IMR-90 (cell line): ENCODE results near the gene MS4A12. TPM values are rescaled to one million over a fixed set of nuclear protein-coding genes. Genes with fewer than 3 reads are reported as not detected.

Source experiments
- ATAC-seq: fragments of 200-7000 bp; cut with Tn5 transposase; 2 replicates; pipeline ENCODE4 v1.9.1; 2020; ENCODE audit warnings: low read depth, mild to moderate bottlenecking, moderate library complexity
- BruUV-seq: library from RNA; stranded (reverse); fragments of 400-500 nt; replicated peaks from 2 replicates; lab custom pipeline; 2021; lab: Mats Ljungman, UMichigan
- CTCF ChIA-PET: fragments of 300-600 bp; formaldehyde crosslinking; extraction: SDS; loops from one replicate; lab custom pipeline; 2021; ENCODE audit warnings: antibody characterized with exemption; lab: Yijun Ruan, JAX
- POLR2A ChIA-PET: fragments of 300-600 bp; sonication (Branson Sonifier 250); formaldehyde crosslinking; loops from one replicate; lab custom pipeline; 2022; ENCODE audit warnings: antibody characterized with exemption; ENCODE audit not compliant: unreplicated experiment; lab: Charles Lee
- DNase-seq: peaks from one replicate; pipeline ENCODE4 v3.0.0; 2013
- H2AFZ ChIP-seq: replicated peaks from 2 replicates; pipeline ENCODE3; 2013; ENCODE audit warnings: low read length, mild to moderate bottlenecking; ENCODE audit not compliant: poor library complexity
- H2AK5ac ChIP-seq: 2 replicates; pipeline ENCODE4 v1.6.1; 2013; ENCODE audit warnings: low read depth, low read length, inconsistent platforms
- H2AK9ac ChIP-seq: replicated peaks from 2 replicates; pipeline ENCODE3; 2013; ENCODE audit warnings: mild to moderate bottlenecking, low read depth, low read length, moderate library complexity; ENCODE audit not compliant: poor library complexity
- H2BK120ac ChIP-seq: 2 replicates; pipeline ENCODE4 v1.6.1; 2013; ENCODE audit warnings: low read depth, low read length, inconsistent platforms
- H2BK15ac ChIP-seq: 3 replicates; pipeline ENCODE4 v1.6.1; 2013; ENCODE audit warnings: low read depth, low read length, inconsistent platforms
- H2BK20ac ChIP-seq: 2 replicates; pipeline ENCODE4 v1.6.1; 2013; ENCODE audit warnings: low read depth, mild to moderate bottlenecking, inconsistent platforms, low read length, moderate library complexity
- H2BK5ac ChIP-seq: 2 replicates; pipeline ENCODE4 v1.6.1; 2013; ENCODE audit warnings: mild to moderate bottlenecking, low read depth, low read length, inconsistent platforms; ENCODE audit not compliant: poor library complexity, severe bottlenecking
- H3K14ac ChIP-seq: replicated peaks from 2 replicates; pipeline ENCODE4 v1.6.1; 2013; ENCODE audit warnings: low read depth, low read length, inconsistent platforms
- H3K18ac ChIP-seq: 2 replicates; pipeline ENCODE4 v1.6.1; 2013; ENCODE audit warnings: low read depth, low read length, control low read depth
- H3K23ac ChIP-seq: 2 replicates; pipeline ENCODE4 v1.6.1; 2013; ENCODE audit warnings: low read depth, low read length, inconsistent platforms
- H3K27ac ChIP-seq: 2 replicates; pipeline ENCODE4 v1.5.1; 2013; ENCODE audit warnings: mild to moderate bottlenecking, control low read depth, low read length; ENCODE audit not compliant: insufficient read depth
- H3K27me3 ChIP-seq: 2 replicates; pipeline ENCODE4 v1.6.1; 2013; ENCODE audit warnings: low read length; ENCODE audit not compliant: control insufficient read depth, insufficient read depth
- H3K36me3 ChIP-seq: 2 replicates; pipeline ENCODE4 v1.6.1; 2013; ENCODE audit warnings: low read length, mixed read lengths; ENCODE audit not compliant: control insufficient read depth, insufficient read depth
- H3K4ac ChIP-seq: 2 replicates; pipeline ENCODE4 v1.6.1; 2013; ENCODE audit warnings: low read depth, low read length, inconsistent platforms
- H3K4me1 ChIP-seq: 2 replicates; pipeline ENCODE4 v1.6.1; 2013; ENCODE audit warnings: low read length, mixed read lengths; ENCODE audit not compliant: control insufficient read depth, insufficient read depth
- H3K4me2 ChIP-seq: 2 replicates; pipeline ENCODE4 v1.6.1; 2013; ENCODE audit warnings: low read depth, mild to moderate bottlenecking, control low read depth, low read length, moderate library complexity
- H3K4me3 ChIP-seq: 2 replicates; pipeline ENCODE4 v1.5.1; 2013; ENCODE audit warnings: low read depth, mild to moderate bottlenecking, control low read depth, low read length, moderate library complexity; ENCODE audit not compliant: insufficient read depth
- H3K56ac ChIP-seq: 2 replicates; pipeline ENCODE4 v1.6.1; 2013; ENCODE audit warnings: low read length, inconsistent platforms; ENCODE audit not compliant: insufficient read depth; ENCODE audit errors: extremely low read depth
- H3K79me1 ChIP-seq, 2 experiments: 2 replicates each; pipeline ENCODE4 v1.6.1; 2013; ENCODE audit warnings: low read length in 2 of 2, inconsistent platforms in 1 of 2, low read depth in 1 of 2
- H3K9ac ChIP-seq: 2 replicates; pipeline ENCODE4 v1.6.1; 2013; ENCODE audit warnings: low read depth, low read length, control low read depth
- H3K9me1 ChIP-seq: 2 replicates; pipeline ENCODE4 v1.6.1; 2013; ENCODE audit warnings: low read length, inconsistent platforms; ENCODE audit not compliant: insufficient read depth
- H3K9me3 ChIP-seq: 2 replicates; pipeline ENCODE4 v1.6.1; 2013; ENCODE audit warnings: low read length; ENCODE audit not compliant: control insufficient read depth, insufficient read depth
- H4K20me1 ChIP-seq: 2 replicates; pipeline ENCODE4 v1.6.1; 2013; ENCODE audit warnings: low read length, inconsistent platforms; ENCODE audit not compliant: insufficient read depth
- H4K5ac ChIP-seq: 2 replicates; pipeline ENCODE4 v1.6.1; 2013; ENCODE audit warnings: mild to moderate bottlenecking, low read depth, low read length, control low read depth
- H4K8ac ChIP-seq, 2 experiments: 2 replicates each; pipeline ENCODE4 v1.6.1; 2013; ENCODE audit warnings: low read depth in 2 of 2, low read length in 2 of 2, control low read depth in 1 of 2, inconsistent platforms in 1 of 2
- H4K91ac ChIP-seq: 2 replicates; pipeline ENCODE4 v1.6.1; 2013; ENCODE audit warnings: low read depth, low read length, inconsistent platforms; ENCODE audit not compliant: insufficient read depth
- CHD1 ChIP-seq: IDR thresholded peaks from 2 replicates; pipeline ENCODE4 v1.6.1; 2012; ENCODE audit warnings: low read depth, low read length, improper control_type of control experiment
- MAFK ChIP-seq: IDR thresholded peaks from 2 replicates; pipeline ENCODE4 v1.6.1; 2012; ENCODE audit warnings: low read depth, low read length, improper control_type of control experiment
- POLR2A ChIP-seq: IDR thresholded peaks from 2 replicates; pipeline ENCODE4 v1.6.1; 2012; ENCODE audit warnings: mild to moderate bottlenecking, low read depth, low read length
- RAD21 ChIP-seq: IDR thresholded peaks from 2 replicates; pipeline ENCODE4 v1.6.1; 2012; ENCODE audit warnings: low read length, improper control_type of control experiment
- RCOR1 ChIP-seq: IDR thresholded peaks from 2 replicates; pipeline ENCODE4 v1.6.1; 2012; ENCODE audit warnings: mild to moderate bottlenecking, low read length, improper control_type of control experiment; ENCODE audit not compliant: insufficient replicate concordance
- USF2 ChIP-seq: fragments of 150-350 bp; IDR thresholded peaks from 2 replicates; pipeline ENCODE4 v1.6.1; 2017; ENCODE audit warnings: mild to moderate bottlenecking, antibody characterized with exemption, low read length, low read depth
- WGBS, 2 experiments: methylation state at CpG; one replicate each; pipeline versions ENCODE4 v1.1.5 to v1.1.7; 2013; ENCODE audit warnings: missing lambda C conversion rate in 2 of 2; ENCODE audit not compliant: insufficient read length in 1 of 2; ENCODE audit errors: extremely low coverage in 2 of 2; 5-methylcytosine and 5-hydroxymethylcytosine counted together
- dilution Hi-C: fragments of 300-500 bp; cut with HindIII; formaldehyde crosslinking; loops from one replicate; pipeline ENCODE4 v1.14.3; 2018; ENCODE audit warnings: low sequenced_read_pairs; ENCODE audit not compliant: unreplicated experiment
- in situ Hi-C: fragments of 300-500 bp; cut with MboI; formaldehyde crosslinking; loops from 3 replicates; pipeline ENCODE4 v1.14.3; 2019; ENCODE audit warnings: low sequenced_read_pairs, inconsistent platforms, mixed read lengths
- intact Hi-C: fragments of 100-400 bp; cut with micrococcal nuclease; formaldehyde crosslinking; loops from 2 replicates; pipeline ENCODE4 v1.10.0; 2022
- polyA plus RNA-seq, 3 experiments: library from polyadenylated mRNA; depleted of rRNA; stranded (reverse); fragments of >200 nt; gene quantifications; 2 replicates each; pipeline ENCODE4 v1.2.3, GENCODE V29; 2012; ENCODE audit warnings: low replicate concordance in 1 of 3
- total RNA-seq: library from RNA; depleted of rRNA; stranded (reverse); fragments of >200 nt; gene quantifications from 2 replicates; pipeline ENCODE4 v1.2.3, GENCODE V29; 2012

The MS4A12 gene
- total and polyA plus RNA-seq, 2 of the 4 experiments (the other 2 are of a cell fraction) = not detected

DNA sequence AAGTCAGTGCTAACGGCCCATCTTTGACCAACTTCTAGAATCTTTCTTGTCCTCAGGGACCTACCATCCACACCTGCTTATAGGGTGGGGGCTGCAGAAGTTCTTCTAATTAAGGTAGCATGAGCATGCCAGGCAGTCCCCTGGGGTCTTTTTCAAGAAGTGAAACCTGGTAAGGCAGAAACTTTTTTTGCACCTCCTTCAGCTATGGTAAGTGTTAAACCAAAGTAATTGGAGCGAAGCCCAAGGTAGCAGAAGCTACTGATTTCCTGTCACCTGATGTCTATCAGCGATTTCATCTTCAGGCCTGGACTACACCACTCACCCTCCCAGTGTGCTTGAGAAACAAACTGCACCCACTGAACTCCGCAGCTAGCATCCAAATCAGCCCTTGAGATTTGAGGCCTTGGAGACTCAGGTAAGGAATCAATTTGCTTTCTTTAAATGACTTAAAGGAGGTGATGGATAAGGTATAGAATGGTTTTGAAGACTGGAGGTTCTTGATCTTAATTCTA, 37.0 kb upstream of the MS4A12 start, which contains the start of gene MS4A1:
Gene MS4A1 (plus strand): TSS at position 317 of the 512 bp plus-strand sequence. CDS start 6,528 bp downstream, outside the sequence.
- no peak within 1 kb of the TSS for H3K18ac ChIP-seq
- H3K27me3 ChIP-seq = no peaks in the 10 kb centered on the region
- H3K4me2 ChIP-seq = no peak within 1 kb of the TSS
- H4K20me1 ChIP-seq = no peaks in the 10 kb centered on the region
- no peak within 1 kb of the TSS for H2AFZ ChIP-seq
- no peaks in the 10 kb centered on the region for H3K4me1 ChIP-seq
- no peak within 1 kb of the TSS for H2BK15ac ChIP-seq
- no peak within 1 kb of the TSS for H4K91ac ChIP-seq
- H4K5ac ChIP-seq = no peak within 1 kb of the TSS
- DNase-seq (no peak), ATAC-seq (no peak)
- H3K9ac ChIP-seq = no peak within 1 kb of the TSS
- no peak within 1 kb of the TSS for H3K4me3 ChIP-seq
- no peak within 1 kb of the TSS for H3K14ac ChIP-seq
- intact Hi-C loops (no loop called here), in situ Hi-C loops (no loop called here), dilution Hi-C loops (no loop called here)
- no peak within 1 kb of the TSS for H2BK5ac ChIP-seq
- CTCF ChIA-PET = interaction anchor here (0.8 kb wide), 1 partner anchor 92 kb away, joined by 3 read pairs; no protein-coding TSS in a partner anchor
- TF ChIP-seq CHD1 (no peak), RAD21 (no peak), RCOR1 (no peak), USF2 (no peak), MAFK (no peak), POLR2A (no peak)
- no peak within 1 kb of the TSS for H3K56ac ChIP-seq
- H4K8ac ChIP-seq = no peak within 1 kb of the TSS
- no peaks in the 10 kb centered on the region for H3K36me3 ChIP-seq
- POLR2A ChIA-PET = no interaction called here
- H2BK120ac ChIP-seq = no peak within 1 kb of the TSS
- no peak within 1 kb of the TSS for H3K4ac ChIP-seq
- BruUV-seq = no TSS peak
- H3K9me1 ChIP-seq = no peaks in the 10 kb centered on the region
- no peak within 1 kb of the TSS for H2BK20ac ChIP-seq
- no CpG with 5 or more reads among the region's 4 CpGs for WGBS, 2 experiments
- H3K9me3 ChIP-seq = peaks cover 5% of the 10 kb centered on the region; the same call in 1 of the 2 replicates
- H2AK9ac ChIP-seq = no peak within 1 kb of the TSS
- H2AK5ac ChIP-seq = no peak within 1 kb of the TSS
- H3K79me1 ChIP-seq = no peaks in the 10 kb centered on the region
- H3K27ac ChIP-seq = no peak within 1 kb of the TSS
- H3K23ac ChIP-seq = no peak within 1 kb of the TSS
